Measurements from ENCODE around the gene CTPS2.
"Not testable (repeated sequence)": the region's sequence is repeated elsewhere in the genome, so short reads cannot be mapped to it uniquely, and the experiment has no call there.

Gene CTPS2, protein sequence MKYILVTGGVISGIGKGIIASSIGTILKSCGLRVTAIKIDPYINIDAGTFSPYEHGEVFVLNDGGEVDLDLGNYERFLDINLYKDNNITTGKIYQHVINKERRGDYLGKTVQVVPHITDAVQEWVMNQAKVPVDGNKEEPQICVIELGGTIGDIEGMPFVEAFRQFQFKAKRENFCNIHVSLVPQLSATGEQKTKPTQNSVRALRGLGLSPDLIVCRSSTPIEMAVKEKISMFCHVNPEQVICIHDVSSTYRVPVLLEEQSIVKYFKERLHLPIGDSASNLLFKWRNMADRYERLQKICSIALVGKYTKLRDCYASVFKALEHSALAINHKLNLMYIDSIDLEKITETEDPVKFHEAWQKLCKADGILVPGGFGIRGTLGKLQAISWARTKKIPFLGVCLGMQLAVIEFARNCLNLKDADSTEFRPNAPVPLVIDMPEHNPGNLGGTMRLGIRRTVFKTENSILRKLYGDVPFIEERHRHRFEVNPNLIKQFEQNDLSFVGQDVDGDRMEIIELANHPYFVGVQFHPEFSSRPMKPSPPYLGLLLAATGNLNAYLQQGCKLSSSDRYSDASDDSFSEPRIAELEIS

DNA sequence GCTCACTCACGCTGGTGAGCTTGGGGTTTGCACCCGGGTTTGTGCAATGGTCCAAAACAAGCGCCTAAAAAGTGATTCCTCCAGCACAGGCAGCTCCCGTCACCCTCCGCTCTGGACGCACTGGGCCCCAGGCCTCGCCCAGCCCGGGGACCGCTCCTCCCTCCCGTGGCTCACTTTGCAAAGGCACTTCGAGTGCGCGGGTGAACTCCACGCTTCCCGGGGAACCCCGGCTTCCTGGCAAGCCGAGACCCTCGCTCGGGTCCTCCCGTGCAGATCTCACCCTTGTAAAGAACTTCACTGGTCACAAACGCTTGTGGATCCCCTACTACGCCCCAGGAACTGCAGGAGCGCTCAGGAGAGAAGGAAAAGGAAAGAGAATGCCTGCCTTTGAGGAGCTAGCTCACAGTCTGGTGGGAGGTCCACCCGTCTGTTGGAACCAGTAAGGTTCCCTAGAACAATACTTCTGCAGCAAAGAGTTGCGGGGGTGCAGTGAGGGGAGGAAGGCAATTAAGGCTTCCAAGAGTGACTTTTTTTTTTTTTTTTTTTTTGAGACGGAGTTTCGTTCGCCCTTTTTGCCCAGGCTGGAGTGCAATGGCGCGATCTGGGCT is at the start of gene CTPS2:
CTPS2 (minus strand) TSS at position 122 of the 608 bp plus-strand sequence. CDS start 9,767 bp downstream, outside the sequence.
- peak within 1 kb of the TSS; percentile 55 for H3K4me3 ChIP-seq (ENCODE audit: low read depth, low read length)
- TF ChIP-seq, protein P1, sequence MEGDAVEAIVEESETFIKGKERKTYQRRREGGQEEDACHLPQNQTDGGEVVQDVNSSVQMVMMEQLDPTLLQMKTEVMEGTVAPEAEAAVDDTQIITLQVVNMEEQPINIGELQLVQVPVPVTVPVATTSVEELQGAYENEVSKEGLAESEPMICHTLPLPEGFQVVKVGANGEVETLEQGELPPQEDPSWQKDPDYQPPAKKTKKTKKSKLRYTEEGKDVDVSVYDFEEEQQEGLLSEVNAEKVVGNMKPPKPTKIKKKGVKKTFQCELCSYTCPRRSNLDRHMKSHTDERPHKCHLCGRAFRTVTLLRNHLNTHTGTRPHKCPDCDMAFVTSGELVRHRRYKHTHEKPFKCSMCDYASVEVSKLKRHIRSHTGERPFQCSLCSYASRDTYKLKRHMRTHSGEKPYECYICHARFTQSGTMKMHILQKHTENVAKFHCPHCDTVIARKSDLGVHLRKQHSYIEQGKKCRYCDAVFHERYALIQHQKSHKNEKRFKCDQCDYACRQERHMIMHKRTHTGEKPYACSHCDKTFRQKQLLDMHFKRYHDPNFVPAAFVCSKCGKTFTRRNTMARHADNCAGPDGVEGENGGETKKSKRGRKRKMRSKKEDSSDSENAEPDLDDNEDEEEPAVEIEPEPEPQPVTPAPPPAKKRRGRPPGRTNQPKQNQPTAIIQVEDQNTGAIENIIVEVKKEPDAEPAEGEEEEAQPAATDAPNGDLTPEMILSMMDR (IDR thresholded peaks at IDR 0.05; ENCODE audit: control insufficient read depth, extremely low read depth, insufficient read depth): no peak
- DNase-seq (ENCODE audit: low read depth): no peak

DNA sequence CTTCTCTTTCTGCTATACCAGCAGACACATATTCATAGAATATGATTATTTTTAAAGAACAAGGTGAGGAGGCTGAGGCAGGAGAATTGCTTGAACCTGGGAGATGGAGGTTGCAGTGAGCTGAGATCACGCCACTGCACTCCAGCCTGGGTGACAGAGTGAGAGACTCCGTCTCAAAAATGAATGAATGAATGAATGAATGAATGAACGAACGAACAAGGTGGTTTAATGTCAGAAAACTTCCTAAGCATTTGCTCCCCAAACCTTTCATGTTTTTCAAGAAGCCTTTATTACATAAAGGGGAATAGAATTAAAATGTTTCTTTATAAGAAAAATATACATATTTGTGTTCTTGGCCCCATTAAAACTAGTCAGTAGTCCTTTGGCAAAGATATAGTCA is 49.0 kb upstream of the CTPS2 start:
- DNase-seq (ENCODE audit: low read depth); H3K4me3 ChIP-seq (ENCODE audit: low read depth, low read length): not testable (repeated sequence)

DNA sequence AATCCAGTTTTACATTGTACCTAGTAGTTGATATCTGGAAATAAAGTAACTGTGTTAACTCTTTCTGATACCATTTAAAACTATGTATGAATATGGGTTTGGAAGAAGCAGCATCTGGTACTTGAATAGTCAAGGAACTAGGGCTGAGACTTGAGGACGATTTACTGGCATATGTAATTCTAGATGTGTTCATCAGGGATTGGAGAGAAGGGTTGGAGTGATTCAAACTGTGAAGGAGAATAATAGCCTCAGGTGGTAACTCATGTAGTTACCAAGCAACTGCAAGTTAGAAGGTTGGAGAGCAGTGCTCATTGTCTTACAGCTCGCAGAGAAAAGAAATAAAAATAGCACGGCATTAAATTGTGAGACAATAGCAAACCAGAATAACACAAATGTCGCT is 44.3 kb upstream of the CTPS2 start:
- TF ChIP-seq, protein P1 (IDR thresholded peaks at IDR 0.05; ENCODE audit: control insufficient read depth, extremely low read depth, insufficient read depth): no peak
- no peak for DNase-seq (ENCODE audit: low read depth)
- H3K4me3 ChIP-seq (ENCODE audit: low read depth, low read length): no peak overlapping the region

DNA sequence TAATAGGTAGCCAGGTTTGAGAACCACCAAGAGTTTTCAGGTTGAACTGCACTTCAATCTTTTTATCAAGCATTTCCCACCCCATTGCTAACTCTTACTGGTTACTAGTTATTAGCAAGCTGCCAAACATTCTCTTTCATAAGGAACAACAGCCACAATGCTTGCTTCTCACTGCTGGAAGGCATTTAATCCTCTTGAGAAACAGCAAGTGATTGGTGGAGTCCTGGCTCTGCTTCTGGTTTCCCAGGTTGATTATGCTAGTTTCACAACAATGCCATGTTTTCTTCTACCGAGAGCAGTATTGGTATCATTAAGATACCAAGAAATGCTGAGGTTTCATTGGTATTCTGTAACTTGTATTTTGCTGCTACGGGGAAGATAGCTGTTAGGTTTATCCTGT is 41.5 kb upstream of the CTPS2 start:
- H3K4me3 ChIP-seq (ENCODE audit: low read depth, low read length): no peak overlapping the region
- TF ChIP-seq, protein P1 (IDR thresholded peaks at IDR 0.05; ENCODE audit: control insufficient read depth, extremely low read depth, insufficient read depth): no peak
- DNase-seq (ENCODE audit: low read depth): no peak

DNA sequence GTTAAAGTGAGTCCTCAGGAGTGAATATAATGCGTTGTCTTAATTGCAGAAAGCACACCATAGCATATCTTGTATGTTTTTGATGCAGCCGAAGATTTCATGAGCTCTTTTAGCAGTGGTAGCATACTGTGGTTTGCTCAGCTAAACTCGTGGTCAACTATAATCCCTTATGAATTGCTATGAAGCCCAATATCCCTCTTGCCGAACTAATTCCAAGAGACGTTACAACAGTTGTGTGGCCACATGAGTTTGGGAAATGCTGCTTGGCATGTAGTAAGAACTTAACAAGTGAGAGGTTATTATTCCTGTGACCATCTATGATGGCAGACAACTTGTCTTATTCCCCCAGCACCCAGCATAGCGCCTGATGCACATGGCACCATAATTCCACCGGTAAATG is 37.7 kb upstream of the CTPS2 start:
- no peak overlapping the region for H3K4me3 ChIP-seq (ENCODE audit: low read depth, low read length)
- TF ChIP-seq, protein P1 (IDR thresholded peaks at IDR 0.05; ENCODE audit: control insufficient read depth, extremely low read depth, insufficient read depth): no peak
- no peak for DNase-seq (ENCODE audit: low read depth)

DNA sequence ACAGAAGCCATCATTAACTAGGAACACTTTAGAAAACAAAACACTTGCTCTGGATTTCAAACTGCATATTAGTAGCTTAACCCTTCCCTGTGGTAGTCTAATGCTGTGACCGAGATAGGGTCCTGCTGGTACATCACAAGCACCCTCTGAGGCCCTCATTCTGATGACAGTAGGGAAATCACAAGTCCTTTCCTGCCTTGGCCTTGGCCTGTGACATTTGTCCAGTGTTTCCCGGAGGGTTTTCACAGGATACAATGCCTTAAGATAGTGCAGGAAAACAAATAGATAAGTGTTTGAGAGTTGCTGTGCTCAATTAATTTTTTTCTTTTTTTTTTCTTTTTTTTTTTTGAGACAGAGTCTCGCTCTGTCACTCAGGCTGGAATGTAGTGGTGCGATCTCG is 36.0 kb upstream of the CTPS2 start:
- TF ChIP-seq, protein P1 (IDR thresholded peaks at IDR 0.05; ENCODE audit: control insufficient read depth, extremely low read depth, insufficient read depth): no peak
- no peak overlapping the region for H3K4me3 ChIP-seq (ENCODE audit: low read depth, low read length)
- DNase-seq (ENCODE audit: low read depth): no peak

DNA sequence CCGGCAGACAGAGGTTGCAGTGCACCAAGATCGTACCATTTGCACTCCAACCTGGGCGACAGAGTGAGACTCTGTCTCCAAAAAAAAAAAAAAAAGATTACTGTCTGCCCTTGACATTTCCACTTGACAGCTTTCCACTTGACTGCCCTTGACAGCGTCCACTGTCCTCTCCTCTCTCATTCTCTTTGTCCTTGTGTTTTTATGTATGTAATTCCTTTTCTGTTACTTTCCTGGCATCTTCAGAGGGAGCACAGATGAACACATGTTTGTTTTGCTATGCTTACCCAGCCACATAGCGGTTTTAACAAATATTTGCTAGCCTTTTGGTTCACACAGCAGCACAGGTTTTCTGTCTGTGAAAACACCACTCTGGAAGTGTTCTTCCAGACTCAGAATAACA is 33.2 kb upstream of the CTPS2 start:
- TF ChIP-seq, protein P1 (IDR thresholded peaks at IDR 0.05; ENCODE audit: control insufficient read depth, extremely low read depth, insufficient read depth): no peak
- no peak for DNase-seq (ENCODE audit: low read depth)
- H3K4me3 ChIP-seq (ENCODE audit: low read depth, low read length): no peak overlapping the region
